PC-9 (cell line): ENCODE measurements around the gene CLDN15.

Experiments
- EZH2 ChIP-seq: fragments of 200-600 bp; sonication (generic); IDR thresholded peaks from 2 replicates; pipeline ENCODE4 v1.8.0; 2017; ENCODE audit warnings: antibody characterized with exemption, low read depth
- TF ChIP-seq, protein P1 (sequence below): fragments of 200-600 bp; sonication (generic); conservative IDR thresholded peaks from 2 replicates; pipeline ENCODE4 v1.6.1; 2017; ENCODE audit warnings: mixed run types, antibody characterized with exemption, mild to moderate bottlenecking, moderate library complexity

DNA sequence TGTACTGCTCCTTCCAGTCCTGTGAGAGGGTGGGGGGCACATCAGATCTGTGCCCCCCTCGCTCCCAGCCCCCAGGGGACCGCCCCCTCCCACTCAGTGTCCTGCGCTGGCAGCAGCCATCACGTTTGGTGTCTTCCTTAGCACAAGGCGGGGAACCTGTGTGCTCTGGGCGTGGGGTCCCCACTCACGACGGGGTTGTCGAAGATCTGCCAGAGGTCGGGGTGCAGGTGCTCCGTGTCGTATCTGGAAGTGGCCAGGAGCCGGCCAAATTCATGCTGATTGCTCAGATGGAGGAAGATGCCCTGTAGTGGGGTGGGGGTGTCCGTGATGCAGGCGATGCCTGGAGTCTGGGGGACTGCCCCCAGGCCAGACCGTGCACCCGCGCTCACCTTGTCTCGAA lies 27.5 kb downstream of the CLDN15 start:
- TF ChIP-seq, protein P1, sequence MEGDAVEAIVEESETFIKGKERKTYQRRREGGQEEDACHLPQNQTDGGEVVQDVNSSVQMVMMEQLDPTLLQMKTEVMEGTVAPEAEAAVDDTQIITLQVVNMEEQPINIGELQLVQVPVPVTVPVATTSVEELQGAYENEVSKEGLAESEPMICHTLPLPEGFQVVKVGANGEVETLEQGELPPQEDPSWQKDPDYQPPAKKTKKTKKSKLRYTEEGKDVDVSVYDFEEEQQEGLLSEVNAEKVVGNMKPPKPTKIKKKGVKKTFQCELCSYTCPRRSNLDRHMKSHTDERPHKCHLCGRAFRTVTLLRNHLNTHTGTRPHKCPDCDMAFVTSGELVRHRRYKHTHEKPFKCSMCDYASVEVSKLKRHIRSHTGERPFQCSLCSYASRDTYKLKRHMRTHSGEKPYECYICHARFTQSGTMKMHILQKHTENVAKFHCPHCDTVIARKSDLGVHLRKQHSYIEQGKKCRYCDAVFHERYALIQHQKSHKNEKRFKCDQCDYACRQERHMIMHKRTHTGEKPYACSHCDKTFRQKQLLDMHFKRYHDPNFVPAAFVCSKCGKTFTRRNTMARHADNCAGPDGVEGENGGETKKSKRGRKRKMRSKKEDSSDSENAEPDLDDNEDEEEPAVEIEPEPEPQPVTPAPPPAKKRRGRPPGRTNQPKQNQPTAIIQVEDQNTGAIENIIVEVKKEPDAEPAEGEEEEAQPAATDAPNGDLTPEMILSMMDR: no peak
- TF ChIP-seq EZH2: no peak
